AG04450 (cell line): ENCODE data around the gene RNF148. TPM values are rescaled to one million over a fixed set of nuclear protein-coding genes. Genes with fewer than 3 reads are reported as not detected.

Experiments used
- CTCF ChIA-PET: fragments of 300-600, 350-600 bp; formaldehyde crosslinking; extraction: SDS; loops from one replicate; lab custom pipeline; 2022; ENCODE audit warnings: antibody characterized with exemption, inconsistent platforms; lab: Charles Lee
- POLR2A ChIA-PET: fragments of 350-600 bp; formaldehyde crosslinking; extraction: SDS; loops from one replicate; lab custom pipeline; 2021; ENCODE audit warnings: antibody characterized with exemption, inconsistent platforms; lab: Yijun Ruan, JAX
- DNase-seq: peaks from one replicate; pipeline ENCODE4 v3.0.0-alpha.2; 2011; ENCODE audit warnings: low read depth, low spot score
- H3K27ac ChIP-seq: one replicate; pipeline ENCODE4 v1.5.1; 2012; ENCODE audit warnings: low read depth, low read length, control low read depth
- H3K27me3 ChIP-seq: one replicate; pipeline ENCODE4 v1.6.0; 2012; ENCODE audit warnings: low read length; ENCODE audit not compliant: control insufficient read depth, insufficient read depth
- H3K4me3 ChIP-seq: 2 replicates; pipeline ENCODE4 v1.5.1; 2011; ENCODE audit warnings: mild to moderate bottlenecking, low read depth, low read length, control low read depth
- H3K9me3 ChIP-seq: 2 replicates; pipeline ENCODE4 v1.5.1; 2012; ENCODE audit warnings: low read length; ENCODE audit not compliant: control insufficient read depth, insufficient read depth
- polyA plus RNA-seq: library from polyadenylated mRNA; depleted of rRNA; stranded (reverse); fragments of >200 nt; gene quantifications from 2 replicates; pipeline ENCODE4 v1.2.3, GENCODE V29; 2011
- TF ChIP-seq, protein P1 (sequence below): IDR thresholded peaks from 2 replicates; pipeline ENCODE4 v1.5.1; 2011; ENCODE audit warnings: low read depth, low read length, control low read depth, inconsistent platforms

The RNF148 gene
- polyA plus RNA-seq, 1 experiment: not detected

DNA sequence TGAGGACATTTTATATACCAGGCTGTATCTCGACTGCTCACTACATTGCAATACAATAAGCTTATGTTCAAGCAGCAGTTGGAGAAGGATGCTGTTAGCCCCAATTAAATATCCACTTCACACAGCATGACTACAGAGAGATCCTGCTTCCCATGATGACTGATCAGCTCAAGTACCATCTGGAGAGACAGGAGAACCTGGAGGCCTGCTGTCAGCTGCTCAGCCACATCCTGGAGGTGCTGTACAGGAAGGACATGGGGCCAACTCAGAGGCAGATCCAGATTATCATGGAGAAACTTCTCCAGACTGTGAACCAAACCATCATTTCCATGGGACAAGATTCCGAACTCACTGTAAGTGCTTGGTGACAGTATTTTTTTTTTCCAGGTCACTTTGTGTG, 26.3 kb downstream of the RNF148 start:
- DNase-seq: no peak
- ChIA-PET CTCF (no interaction called here), POLR2A (no interaction called here)
- TF ChIP-seq, protein P1, sequence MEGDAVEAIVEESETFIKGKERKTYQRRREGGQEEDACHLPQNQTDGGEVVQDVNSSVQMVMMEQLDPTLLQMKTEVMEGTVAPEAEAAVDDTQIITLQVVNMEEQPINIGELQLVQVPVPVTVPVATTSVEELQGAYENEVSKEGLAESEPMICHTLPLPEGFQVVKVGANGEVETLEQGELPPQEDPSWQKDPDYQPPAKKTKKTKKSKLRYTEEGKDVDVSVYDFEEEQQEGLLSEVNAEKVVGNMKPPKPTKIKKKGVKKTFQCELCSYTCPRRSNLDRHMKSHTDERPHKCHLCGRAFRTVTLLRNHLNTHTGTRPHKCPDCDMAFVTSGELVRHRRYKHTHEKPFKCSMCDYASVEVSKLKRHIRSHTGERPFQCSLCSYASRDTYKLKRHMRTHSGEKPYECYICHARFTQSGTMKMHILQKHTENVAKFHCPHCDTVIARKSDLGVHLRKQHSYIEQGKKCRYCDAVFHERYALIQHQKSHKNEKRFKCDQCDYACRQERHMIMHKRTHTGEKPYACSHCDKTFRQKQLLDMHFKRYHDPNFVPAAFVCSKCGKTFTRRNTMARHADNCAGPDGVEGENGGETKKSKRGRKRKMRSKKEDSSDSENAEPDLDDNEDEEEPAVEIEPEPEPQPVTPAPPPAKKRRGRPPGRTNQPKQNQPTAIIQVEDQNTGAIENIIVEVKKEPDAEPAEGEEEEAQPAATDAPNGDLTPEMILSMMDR: no peak
- Histone ChIP-seq H3K27me3 (no peaks in the 10 kb centered on the region), H3K4me3 (no peak overlapping the region), H3K27ac (no peak overlapping the region), H3K9me3 (peaks cover 9% of the 10 kb centered on the region)

DNA sequence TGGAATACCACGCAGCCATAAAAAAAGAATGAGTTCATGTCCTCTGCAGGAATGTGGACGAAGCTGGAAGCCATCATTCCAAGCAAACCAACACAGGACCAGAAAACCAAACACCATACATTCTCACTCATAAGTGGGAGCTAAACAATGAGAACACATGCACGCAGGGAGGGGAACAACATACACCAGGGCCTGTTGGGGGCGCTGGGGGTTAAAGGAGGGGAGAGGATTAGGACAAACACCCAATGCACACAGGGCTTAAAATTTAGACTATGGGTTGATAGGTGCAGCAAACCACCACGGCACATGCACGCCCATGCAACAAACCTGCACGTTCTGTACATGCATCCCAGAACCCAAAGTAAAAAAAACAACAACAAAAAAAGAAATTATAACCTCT, 27.1 kb downstream of the RNF148 start:
- CTCF ChIA-PET: no interaction called here
- no peaks in the 10 kb centered on the region for H3K27me3 ChIP-seq
- no peak for DNase-seq

DNA sequence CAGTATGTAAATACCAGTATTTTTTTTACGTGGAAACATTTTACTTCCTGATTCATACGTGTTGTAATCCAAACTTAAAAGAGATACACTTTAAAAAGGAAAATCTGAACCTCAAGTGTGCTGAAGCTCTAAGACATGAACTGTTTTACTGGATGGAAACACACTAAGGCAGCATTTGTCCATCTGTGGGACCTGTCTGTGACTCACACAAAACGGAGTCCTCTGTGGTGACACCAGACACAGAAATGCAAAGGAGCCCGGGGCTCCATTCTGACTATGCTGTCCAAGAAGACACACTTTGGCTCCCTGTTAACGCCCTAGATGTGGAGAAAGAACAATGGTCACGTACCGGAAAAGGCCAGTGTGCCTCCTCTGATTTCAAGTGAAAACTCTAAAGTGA, 27.7 kb downstream of the RNF148 start:
- ChIA-PET CTCF (no interaction called here), POLR2A (no interaction called here)
- TF ChIP-seq, protein P1: no peak
- Histone ChIP-seq H3K4me3 (no peak overlapping the region), H3K27me3 (no peaks in the 10 kb centered on the region), H3K27ac (no peak overlapping the region), H3K9me3 (peaks cover 15% of the 10 kb centered on the region)
- no peak for DNase-seq

More for the DNA sequence above, 27.1 kb downstream of the RNF148 start:
- TF ChIP-seq, protein P1: no peak
- POLR2A ChIA-PET: no interaction called here
- Histone ChIP-seq H3K4me3 (no peak overlapping the region), H3K9me3 (peaks cover 9% of the 10 kb centered on the region), H3K27ac (no peak overlapping the region)

DNA sequence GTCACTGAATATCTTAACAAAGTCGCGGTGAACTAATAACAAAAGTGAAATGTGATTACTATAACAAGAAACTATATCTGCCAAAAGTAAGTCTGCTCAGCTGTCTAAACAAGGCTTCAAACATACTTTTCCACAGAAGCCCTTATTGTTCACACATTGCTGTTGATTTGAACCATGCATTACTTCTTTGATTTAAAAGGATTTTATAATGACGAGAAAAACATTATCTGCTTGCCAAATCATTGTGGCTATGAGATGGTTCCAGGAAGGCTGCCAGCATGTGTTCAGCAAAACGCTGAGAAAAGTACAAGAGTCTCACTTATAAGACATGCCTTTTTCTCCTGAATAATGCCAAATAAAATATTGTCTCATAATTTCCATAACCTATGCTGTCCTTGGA, 28.2 kb downstream of the RNF148 start:
- TF ChIP-seq, protein P1: no peak
- CTCF ChIA-PET: no interaction called here
- H3K27ac ChIP-seq: no peak overlapping the region
- POLR2A ChIA-PET: no interaction called here
- no peak for DNase-seq
- H3K4me3 ChIP-seq: no peak overlapping the region
- no peaks in the 10 kb centered on the region for H3K27me3 ChIP-seq
- H3K9me3 ChIP-seq: peaks cover 19% of the 10 kb centered on the region

DNA sequence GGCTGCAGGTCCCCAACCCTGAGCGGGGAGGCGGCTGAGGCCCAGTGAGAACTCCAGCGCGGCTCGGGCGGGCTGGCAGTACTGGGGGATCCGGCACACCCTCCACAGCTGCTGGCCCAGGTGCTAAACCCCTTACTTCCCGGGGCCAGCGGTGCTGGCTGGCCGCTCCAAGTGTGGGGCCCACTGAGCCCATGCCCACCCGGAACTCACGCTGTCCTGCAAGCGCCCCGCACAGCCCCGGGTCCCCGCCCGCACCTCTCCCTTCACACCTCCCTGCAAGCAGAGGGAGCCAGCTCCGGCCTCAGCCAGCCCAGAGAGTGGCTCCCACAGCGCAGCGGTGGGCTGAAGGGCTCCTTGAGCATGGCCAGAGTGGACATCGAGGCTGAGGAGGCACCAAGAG, 28.8 kb downstream of the RNF148 start:
- TF ChIP-seq, protein P1: no peak
- DNase-seq: no peak
- Histone ChIP-seq H3K4me3 (no peak overlapping the region), H3K9me3 (peaks cover 19% of the 10 kb centered on the region), H3K27ac (no peak overlapping the region), H3K27me3 (no peaks in the 10 kb centered on the region)
- POLR2A ChIA-PET: no interaction called here
- CTCF ChIA-PET: no interaction called here
